Measurements from ENCODE around the gene KANSL1. TPM values are rescaled to one million over a fixed set of nuclear protein-coding genes. Genes with fewer than 3 reads are reported as not detected.
"Not testable (repeated sequence)": the region's sequence is repeated elsewhere in the genome, so short reads cannot be mapped to it uniquely, and the experiment has no call there.

The KANSL1 gene
- total RNA-seq, 1 donor from 2014 or later, result 60.2 TPM

- DNase-seq (ENCODE audit: extremely low read depth, low read depth, low spot score), result no peak
Observed at GRCh38 chr17:46193626-46194392, 580 bp upstream of the KANSL1 start.

GRCh38 chr17:46192439-46193150 is 634 bp downstream of the KANSL1 start:
- no peak for DNase-seq (ENCODE audit: extremely low read depth, low read depth, low spot score)

GRCh38 chr17:46192189-46192438 is 1.1 kb downstream of the KANSL1 start:
- no peak for DNase-seq (ENCODE audit: extremely low read depth, low read depth, low spot score)

GRCh38 chr17:46191322-46192188 is 1.7 kb downstream of the KANSL1 start:
- no peak for DNase-seq (ENCODE audit: extremely low read depth, low read depth, low spot score)

- DNase-seq (ENCODE audit: extremely low read depth, low read depth, low spot score), result no peak
Observed at GRCh38 chr17:46190763-46191162, 2.5 kb downstream of the KANSL1 start.

- DNase-seq (ENCODE audit: extremely low read depth, low read depth, low spot score), result not testable (repeated sequence)
Observed at GRCh38 chr17:46186827-46187235, 6.4 kb downstream of the KANSL1 start.

GRCh38 chr17:46184696-46185095 is 8.5 kb downstream of the KANSL1 start:
- no peak for DNase-seq (ENCODE audit: extremely low read depth, low read depth, low spot score)

GRCh38 chr17:46183383-46183782 is 9.8 kb downstream of the KANSL1 start:
- not testable (repeated sequence) for DNase-seq (ENCODE audit: extremely low read depth, low read depth, low spot score)

- DNase-seq (ENCODE audit: extremely low read depth, low read depth, low spot score), result no peak
Observed at GRCh38 chr17:46182961-46183360, 10.3 kb downstream of the KANSL1 start.

GRCh38 chr17:46181940-46182339 is 11.3 kb downstream of the KANSL1 start:
- DNase-seq (ENCODE audit: extremely low read depth, low read depth, low spot score), result no peak

- DNase-seq (ENCODE audit: extremely low read depth, low read depth, low spot score), result not testable (repeated sequence)
Observed at GRCh38 chr17:46181316-46181715, 11.9 kb downstream of the KANSL1 start.

GRCh38 chr17:46180892-46181274 is 12.3 kb downstream of the KANSL1 start:
- DNase-seq (ENCODE audit: extremely low read depth, low read depth, low spot score), result no peak

GRCh38 chr17:46180185-46180891 is 12.9 kb downstream of the KANSL1 start:
- DNase-seq (ENCODE audit: extremely low read depth, low read depth, low spot score), result not testable (repeated sequence)

GRCh38 chr17:46179375-46179999 is 13.7 kb downstream of the KANSL1 start:
- DNase-seq (ENCODE audit: extremely low read depth, low read depth, low spot score), result no peak

GRCh38 chr17:46178550-46179214 is 14.5 kb downstream of the KANSL1 start:
- DNase-seq (ENCODE audit: extremely low read depth, low read depth, low spot score), result no peak

- DNase-seq (ENCODE audit: extremely low read depth, low read depth, low spot score), result no peak
Observed at GRCh38 chr17:46176975-46177374, 16.3 kb downstream of the KANSL1 start.

- DNase-seq (ENCODE audit: extremely low read depth, low read depth, low spot score), result no peak
Observed at GRCh38 chr17:46175891-46176290, 17.3 kb downstream of the KANSL1 start.

GRCh38 chr17:46173153-46173552 is 20.1 kb downstream of the KANSL1 start:
- no peak for DNase-seq (ENCODE audit: extremely low read depth, low read depth, low spot score)

GRCh38 chr17:46171939-46172338 is 21.3 kb downstream of the KANSL1 start:
- DNase-seq (ENCODE audit: extremely low read depth, low read depth, low spot score), result no peak

Data from glomerular endothelial cell (primary cell).